Osteoblast (primary cell): ENCODE data around the gene EFCAB11. TPM values are rescaled to one million over a fixed set of nuclear protein-coding genes. Genes with fewer than 3 reads are reported as not detected.
A peak's percentile ranks its signal among the peaks of the same experiment; 100 is the strongest.

ENCODE experiments used
- DNase-seq: peaks from one replicate; pipeline ENCODE4 v3.0.0; 2011; ENCODE audit warnings: low spot score, mixed read lengths; ENCODE audit not compliant: insufficient read length; ENCODE audit errors: missing footprints
- H2AFZ ChIP-seq: 2 replicates; pipeline ENCODE4 v1.6.0; 2011; ENCODE audit warnings: mild to moderate bottlenecking, low read length
- H3K27ac ChIP-seq: 2 replicates; pipeline ENCODE4 v1.5.1; 2011; ENCODE audit warnings: mild to moderate bottlenecking, low read depth, low read length, moderate library complexity
- H3K27me3 ChIP-seq: 2 replicates; pipeline ENCODE4 v1.6.0; 2012; ENCODE audit warnings: mild to moderate bottlenecking, control low read depth, inconsistent platforms, low read length, moderate library complexity; ENCODE audit not compliant: insufficient read depth
- H3K36me3 ChIP-seq: 2 replicates; pipeline ENCODE4 v1.5.1; 2011; ENCODE audit warnings: mild to moderate bottlenecking, low read length, control low read depth, moderate library complexity; ENCODE audit not compliant: insufficient read depth
- H3K4me1 ChIP-seq: 2 replicates; pipeline ENCODE4 v1.5.1; 2011; ENCODE audit warnings: mild to moderate bottlenecking, low read length, control low read depth, moderate library complexity; ENCODE audit not compliant: insufficient read depth
- H3K4me2 ChIP-seq: 2 replicates; pipeline ENCODE4 v1.6.0; 2011; ENCODE audit warnings: mild to moderate bottlenecking, low read length; ENCODE audit not compliant: insufficient read depth
- H3K4me3 ChIP-seq: fragments of 200-600 bp; sonication (generic); 3 replicates; pipeline ENCODE4 v1.5.1; 2012; ENCODE audit warnings: mild to moderate bottlenecking, low read length, inconsistent platforms; ENCODE audit not compliant: insufficient read depth
- H3K79me2 ChIP-seq: 2 replicates; pipeline ENCODE4 v1.6.0; 2012; ENCODE audit warnings: mild to moderate bottlenecking, low read length, control low read depth, inconsistent platforms; ENCODE audit not compliant: insufficient read depth
- H3K9me3 ChIP-seq: 2 replicates; pipeline ENCODE4 v1.5.1; 2011; ENCODE audit warnings: low read depth, low read length, control low read depth
- H4K20me1 ChIP-seq: 2 replicates; pipeline ENCODE4 v1.6.0; 2012; ENCODE audit warnings: mild to moderate bottlenecking, low read length, control low read depth; ENCODE audit not compliant: insufficient read depth
- CTCF ChIP-seq: IDR thresholded peaks from 2 replicates; pipeline ENCODE4 v1.5.1; 2011; ENCODE audit warnings: mild to moderate bottlenecking, low read depth, low read length, moderate library complexity; ENCODE audit errors: extremely low read depth
- total RNA-seq: library from RNA; depleted of rRNA; stranded (reverse); fragments of >200 nt; gene quantifications from 2 replicates; pipeline ENCODE4 v1.2.3, GENCODE V29; 2012

Gene EFCAB11
- total RNA-seq, 1 donor, result 6.9 TPM

DNA sequence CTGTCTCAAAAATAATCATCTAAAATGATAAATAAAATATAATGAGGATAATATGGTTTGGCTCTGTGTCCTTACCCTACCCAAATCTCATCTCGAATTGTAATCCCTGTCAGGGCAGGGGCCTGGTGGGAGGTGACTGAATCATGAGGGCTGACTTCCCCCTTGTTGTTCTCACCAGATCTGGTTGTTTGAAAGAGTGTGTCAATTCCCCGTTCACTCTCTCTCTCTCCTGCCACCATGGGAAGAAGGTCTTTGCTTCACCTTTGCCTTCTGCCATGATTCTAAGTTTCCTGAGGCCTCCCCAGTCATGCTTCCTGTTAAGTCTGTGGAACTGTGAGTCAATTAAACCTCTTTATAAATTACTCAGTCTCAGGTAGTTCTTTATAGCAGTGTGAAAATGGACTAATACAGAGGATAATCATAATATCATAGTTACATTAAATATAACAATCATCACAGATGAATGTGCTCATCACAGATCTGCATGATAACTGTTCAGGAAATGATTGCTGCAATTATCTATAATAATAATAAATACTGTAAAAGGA is 12.6 kb downstream of the EFCAB11 start:
- TF ChIP-seq CTCF, result no peak
- H4K20me1 ChIP-seq, result no peaks in the 10 kb centered on the region
- no peak overlapping the region for H3K27ac ChIP-seq
- H2AFZ ChIP-seq, result no peak overlapping the region
- no peak overlapping the region for H3K4me3 ChIP-seq
- H3K79me2 ChIP-seq, result no peaks in the 10 kb centered on the region
- no peak overlapping the region for H3K4me2 ChIP-seq
- no peaks in the 10 kb centered on the region for H3K27me3 ChIP-seq
- no peak for DNase-seq
- H3K4me1 ChIP-seq, result no peaks in the 10 kb centered on the region
- H3K9me3 ChIP-seq, result no peaks in the 10 kb centered on the region
- no peaks in the 10 kb centered on the region for H3K36me3 ChIP-seq

GRCh38 chr14:89936654-89937185 is 17.8 kb downstream of the EFCAB11 start:
- Histone ChIP-seq H3K79me2 (no peaks in the 10 kb centered on the region), H3K36me3 (no peaks in the 10 kb centered on the region), H3K27ac (no peak overlapping the region), H3K27me3 (no peaks in the 10 kb centered on the region), H4K20me1 (no peaks in the 10 kb centered on the region), H3K4me3 (no peak overlapping the region), H2AFZ (no peak overlapping the region), H3K4me1 (no peaks in the 10 kb centered on the region), H3K9me3 (no peaks in the 10 kb centered on the region), H3K4me2 (no peak overlapping the region)
- DNase-seq, result no peak
- peak; percentile 18 for TF ChIP-seq CTCF

- no peaks in the 10 kb centered on the region for H3K27me3 ChIP-seq
- H4K20me1 ChIP-seq, result no peaks in the 10 kb centered on the region
- H3K36me3 ChIP-seq, result no peaks in the 10 kb centered on the region
- no peak for DNase-seq
- no peak overlapping the region for H3K27ac ChIP-seq
- H2AFZ ChIP-seq, result no peak overlapping the region
- no peaks in the 10 kb centered on the region for H3K9me3 ChIP-seq
- no peak for TF ChIP-seq CTCF
- H3K4me1 ChIP-seq, result no peaks in the 10 kb centered on the region
- H3K4me3 ChIP-seq, result no peak overlapping the region
- H3K79me2 ChIP-seq, result no peaks in the 10 kb centered on the region
- no peak overlapping the region for H3K4me2 ChIP-seq
Observed at GRCh38 chr14:89933002-89933401, 21.5 kb downstream of the EFCAB11 start.

DNA sequence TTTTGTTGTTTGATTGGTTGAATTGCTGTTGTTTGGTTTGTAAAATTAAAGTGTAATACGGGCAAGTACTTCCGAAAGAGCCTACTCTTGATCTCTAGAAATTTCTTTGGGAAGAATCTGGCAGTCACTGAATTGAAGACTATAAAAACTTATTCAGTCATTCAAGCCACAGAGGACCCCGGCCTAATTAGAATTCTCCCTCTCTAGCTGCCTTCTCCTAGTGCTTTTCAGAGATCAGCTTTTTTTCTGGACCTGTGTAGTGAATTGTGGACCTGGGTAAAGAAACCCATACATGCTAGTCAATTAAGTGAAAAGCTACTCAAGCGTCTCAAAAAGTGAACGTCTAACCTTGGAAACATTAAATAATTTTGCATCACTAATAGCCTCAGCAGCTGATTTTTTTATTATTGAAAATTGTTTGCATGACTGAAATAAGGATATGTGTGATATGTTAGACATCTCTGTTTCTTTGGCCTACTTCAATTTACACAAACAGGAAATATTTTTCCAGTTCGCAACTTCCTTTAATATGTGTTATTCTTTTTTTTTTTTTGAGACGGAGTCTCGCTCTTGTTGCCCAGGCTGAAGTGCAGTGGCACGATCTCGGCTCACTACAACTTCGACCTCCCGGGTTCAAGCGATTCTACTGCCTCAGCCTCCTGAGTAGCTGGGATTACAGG is 27.2 kb downstream of the EFCAB11 start:
- Histone ChIP-seq H3K36me3 (no peaks in the 10 kb centered on the region), H3K9me3 (no peaks in the 10 kb centered on the region), H3K4me3 (no peak overlapping the region), H3K27me3 (no peaks in the 10 kb centered on the region), H3K79me2 (no peaks in the 10 kb centered on the region), H4K20me1 (no peaks in the 10 kb centered on the region), H3K4me1 (peaks cover 9% of the 10 kb centered on the region), H3K4me2 (no peak overlapping the region), H2AFZ (peak overlapping the region; percentile 18), H3K27ac (peak overlapping the region; percentile 49)
- DNase-seq, result no peak
- no peak for TF ChIP-seq CTCF
